Transverse colon (tissue), 4 donors: ENCODE data around the gene CFAP92. TPM values are rescaled to one million over a fixed set of nuclear protein-coding genes. Genes with fewer than 3 reads are reported as not detected.

Experiments used
- DNase-seq: peaks from one replicate; pipeline ENCODE4 v3.0.0-alpha.2; 2019
- H3K27ac ChIP-seq, 4 donors: fragments of 200-600 bp; sonication (generic); 2 replicates each; pipeline ENCODE4 v1.5.1; 2016 to 2018; ENCODE audit warnings: inconsistent platforms in 4 of 4
- H3K27me3 ChIP-seq: fragments of 200-600 bp; sonication (generic); 2 replicates; pipeline ENCODE4 v1.5.1; 2017; ENCODE audit warnings: inconsistent platforms
- H3K36me3 ChIP-seq, 4 donors: fragments of 200-600 bp; sonication (generic); 2 replicates each; pipeline ENCODE4 v1.5.1; 2017 to 2019; ENCODE audit warnings: inconsistent platforms in 4 of 4
- H3K4me1 ChIP-seq, 4 donors: fragments of 200-600 bp; sonication (generic); 2 replicates each; pipeline ENCODE4 v1.5.1; 2017 to 2020; ENCODE audit warnings: inconsistent platforms in 4 of 4
- H3K4me3 ChIP-seq, 4 donors: fragments of 200-600 bp; sonication (generic); 1 replicate in 1 of 4; 2 replicates in 3 of 4; pipeline versions ENCODE4 v1.5.1 to v1.6.1; 2017 to 2019; ENCODE audit warnings: inconsistent platforms in 4 of 4
- H3K9me3 ChIP-seq, 2 donors: fragments of 200-600 bp; sonication (generic); 2 replicates each; pipeline ENCODE4 v1.5.1; 2017 to 2019; ENCODE audit warnings: inconsistent platforms in 2 of 2
- CTCF ChIP-seq, 5 experiments: fragments of 200-600 bp in 3 of 5; fragments of 450-650 bp in 2 of 5; sonication (generic) in 3 of 5; IDR thresholded peaks; 1 replicate in 2 of 5; 2 replicates in 3 of 5; pipeline ENCODE4 v1.5.1; 2016 to 2017; ENCODE audit warnings: antibody characterized with exemption in 5 of 5, inconsistent platforms in 3 of 5, mild to moderate bottlenecking in 2 of 5, moderate library complexity in 1 of 5
- EP300 ChIP-seq: sonication (generic); formaldehyde crosslinking; IDR thresholded peaks from one replicate; pipeline ENCODE4 v1.6.1; 2017; ENCODE audit warnings: antibody characterized with exemption, low read depth
- POLR2A ChIP-seq: fragments of 450-650 bp; IDR thresholded peaks from one replicate; pipeline ENCODE4 v1.6.1; 2016; ENCODE audit warnings: antibody characterized with exemption, mild to moderate bottlenecking, moderate library complexity
- POLR2AphosphoS5 ChIP-seq, 3 donors: sonication (generic); formaldehyde crosslinking; IDR thresholded peaks; one replicate each; pipeline ENCODE4 v1.6.1; 2016; ENCODE audit warnings: antibody characterized with exemption in 3 of 3
- WGBS, 2 donors: methylation state at CpG; one replicate each; pipeline ENCODE4 v1.1.5; 2018; ENCODE audit warnings: low coverage in 1 of 2; 5-methylcytosine and 5-hydroxymethylcytosine counted together
- in situ Hi-C, 4 donors: fragments of 200-750 bp; cut with MboI; loops; one replicate each; pipeline versions ENCODE4 v1.15.0 to v1.15.1; 2017; ENCODE audit warnings: low sequenced_read_pairs in 3 of 4, low pct_ligation_motif_present in 1 of 4, low pct_unique_long_range_greater_than_20kb in 1 of 4
- intact Hi-C: fragments of 100-400 bp; cut with DNase I; formaldehyde crosslinking; loops from one replicate; pipeline ENCODE4 v1.15.1; 2023; ENCODE audit warnings: low total_unique reads
- total RNA-seq, 4 donors: library from RNA; depleted of rRNA; stranded (reverse); fragments of >200 nt; gene quantifications; one replicate each; pipeline ENCODE4 v1.1.0, GENCODE V29; 2016

Gene CFAP92
- total RNA-seq, 4 donors from 2014 or later = 0.95 to 1.2 TPM; not detected in 2

DNA sequence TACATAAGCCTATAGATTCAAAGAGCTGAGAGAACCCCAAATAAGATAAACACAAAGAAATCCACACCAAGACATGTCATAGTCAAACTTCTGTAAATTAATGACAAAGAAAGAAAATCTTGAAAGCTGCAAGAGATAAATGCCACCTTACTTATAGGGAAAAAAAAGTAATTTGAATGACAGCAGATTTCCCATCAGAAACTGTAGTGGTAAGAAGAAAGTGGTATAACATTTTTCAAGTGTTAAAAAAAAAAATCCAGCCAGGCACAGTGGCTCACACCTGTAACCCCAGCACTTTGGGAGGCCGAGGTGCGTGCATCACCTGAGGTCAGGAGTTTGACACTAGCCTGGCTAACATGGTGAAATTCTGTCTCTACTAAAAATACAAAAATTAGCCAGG, 37.4 kb downstream of the CFAP92 start:
- Histone ChIP-seq H3K4me3 (no peak overlapping the region), H3K4me1 (no peaks in the 10 kb centered on the region), H3K36me3 (no peaks in the 10 kb centered on the region), H3K9me3 (no peaks in the 10 kb centered on the region), H3K27ac (no peak overlapping the region), H3K27me3 (no peaks in the 10 kb centered on the region)
- in situ Hi-C loops (no loop called here), intact Hi-C loops (loop anchor here (5.0 kb wide), 1 partner anchor 996 kb away; no protein-coding TSS in a partner anchor)
- no peak for TF ChIP-seq POLR2AphosphoS5 (IDR thresholded peaks at IDR 0.05)
- no peak for TF ChIP-seq POLR2A
- no peak for TF ChIP-seq EP300
- TF ChIP-seq CTCF (IDR thresholded peaks at IDR 0.05) = no peak
- DNase-seq = no peak
- WGBS, 2 donors = 92 to 100% methylated on average over 2 of the region's 2 CpGs

- H3K9me3 ChIP-seq = no peaks in the 10 kb centered on the region
- no peak for TF ChIP-seq POLR2A
- no peak for TF ChIP-seq CTCF (IDR thresholded peaks at IDR 0.05)
- no peak for TF ChIP-seq EP300
- no peak for TF ChIP-seq POLR2AphosphoS5 (IDR thresholded peaks at IDR 0.05)
- WGBS, 2 donors = 26 to 73% methylated on average over 6 to 15 of the region's 15 CpGs
- in situ Hi-C loops (no loop called here), intact Hi-C loops (no loop called here)
- H3K4me1 ChIP-seq = no peaks in the 10 kb centered on the region
- no peak overlapping the region for H3K27ac ChIP-seq
- H3K27me3 ChIP-seq = no peaks in the 10 kb centered on the region
- no peaks in the 10 kb centered on the region for H3K36me3 ChIP-seq
- DNase-seq = no peak
- no peak overlapping the region for H3K4me3 ChIP-seq
Observed at GRCh38 chr3:128950223-128950938, 43.5 kb downstream of the CFAP92 start.

GRCh38 chr3:128949158-128949557, 44.7 kb downstream of the CFAP92 start:
- WGBS, 2 donors = 88 to 95% methylated on average over 3 of the region's 3 CpGs
- H3K27ac ChIP-seq = no peak overlapping the region
- H3K27me3 ChIP-seq = no peaks in the 10 kb centered on the region
- no peaks in the 10 kb centered on the region for H3K4me1 ChIP-seq
- in situ Hi-C loops = no loop called here
- DNase-seq = no peak
- TF ChIP-seq EP300 = no peak
- no peak for TF ChIP-seq POLR2A
- TF ChIP-seq CTCF (IDR thresholded peaks at IDR 0.05) = no peak
- no peak for TF ChIP-seq POLR2AphosphoS5 (IDR thresholded peaks at IDR 0.05)
- H3K36me3 ChIP-seq = no peaks in the 10 kb centered on the region
- H3K4me3 ChIP-seq = no peak overlapping the region
- intact Hi-C loops = no loop called here
- H3K9me3 ChIP-seq = no peaks in the 10 kb centered on the region

DNA sequence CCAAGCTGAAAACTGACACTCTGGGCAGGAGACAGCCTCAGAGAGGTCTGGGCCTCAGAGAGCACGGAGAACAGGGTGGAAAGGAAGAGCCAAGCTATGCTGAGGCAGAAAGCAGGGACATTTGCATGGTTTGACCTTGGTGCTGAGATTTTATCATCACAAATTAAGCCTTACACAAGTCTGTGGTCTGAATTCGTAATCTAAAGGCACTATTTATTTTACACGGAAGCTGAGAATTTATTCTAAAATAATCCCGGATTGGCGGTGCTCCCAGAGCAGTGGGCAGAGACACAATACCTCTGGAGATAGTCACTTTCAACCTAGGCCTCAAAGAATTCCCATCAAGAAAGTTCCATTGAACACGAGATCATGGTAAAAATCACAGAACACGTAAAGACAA, 47.5 kb downstream of the CFAP92 start:
- in situ Hi-C loops = no loop called here
- H3K27me3 ChIP-seq = no peaks in the 10 kb centered on the region
- H3K4me3 ChIP-seq = no peak overlapping the region
- WGBS, 2 donors = 72 to 73% methylated on average over 7 of the region's 7 CpGs
- DNase-seq = no peak
- TF ChIP-seq EP300 (no peak), CTCF (IDR thresholded peaks at IDR 0.05) (no peak), POLR2A (no peak), POLR2AphosphoS5 (IDR thresholded peaks at IDR 0.05) (no peak)
- H3K27ac ChIP-seq = no peak overlapping the region
- no peaks in the 10 kb centered on the region for H3K4me1 ChIP-seq
- H3K9me3 ChIP-seq = no peaks in the 10 kb centered on the region
- intact Hi-C loops = no loop called here
- no peaks in the 10 kb centered on the region for H3K36me3 ChIP-seq
